Loucy (cell line): ENCODE data around the gene INPP5D.

ENCODE experiments used
- H2AFZ ChIP-seq: fragments of 200-600 bp; sonication (generic); 2 replicates; pipeline ENCODE4 v1.6.0; 2016; ENCODE audit warnings: antibody characterized with exemption, mild to moderate bottlenecking, low read length, moderate library complexity
- H3F3A ChIP-seq: fragments of 200-600 bp; 2 replicates; pipeline ENCODE4 v1.6.0; 2016; ENCODE audit warnings: antibody characterized with exemption, low read depth, mild to moderate bottlenecking
- H3K27me3 ChIP-seq: fragments of 200-600 bp; sonication (generic); 2 replicates; pipeline ENCODE4 v1.6.1; 2014; ENCODE audit warnings: low read length, mild to moderate bottlenecking; ENCODE audit not compliant: insufficient read depth, poor library complexity, severe bottlenecking
- H3K36me3 ChIP-seq: fragments of 200-600 bp; sonication (generic); 2 replicates; pipeline ENCODE4 v1.6.1; 2016; ENCODE audit warnings: low read length; ENCODE audit not compliant: insufficient read depth
- H3K4me1 ChIP-seq: fragments of 200-600 bp; sonication (generic); 2 replicates; pipeline ENCODE4 v1.5.1; 2014; ENCODE audit warnings: low read length, mild to moderate bottlenecking; ENCODE audit not compliant: insufficient read depth, poor library complexity, severe bottlenecking
- H3K4me2 ChIP-seq: fragments of 200-600 bp; sonication (generic); 2 replicates; pipeline ENCODE4 v1.6.0; 2014; ENCODE audit warnings: antibody characterized with exemption, low read length, low read depth, mild to moderate bottlenecking; ENCODE audit not compliant: poor library complexity, severe bottlenecking
- H3K4me3 ChIP-seq: fragments of 200-600 bp; sonication (generic); 2 replicates; pipeline ENCODE4 v1.5.1; 2014; ENCODE audit warnings: low read length, mild to moderate bottlenecking, mixed read lengths; ENCODE audit not compliant: poor library complexity, severe bottlenecking
- H3K79me2 ChIP-seq: fragments of 200-600 bp; sonication (generic); 2 replicates; pipeline ENCODE4 v1.6.1; 2014; ENCODE audit warnings: low read length; ENCODE audit not compliant: insufficient read depth
- H3K9ac ChIP-seq: fragments of 200-600 bp; sonication (generic); 2 replicates; pipeline ENCODE4 v1.6.0; 2014; ENCODE audit warnings: mild to moderate bottlenecking, low read depth, low read length, moderate library complexity; ENCODE audit not compliant: poor library complexity, severe bottlenecking
- H3K9me2 ChIP-seq: fragments of 200-600 bp; sonication (generic); replicated peaks from 2 replicates; pipeline ENCODE4 v1.6.1; 2016; ENCODE audit warnings: low read depth, low read length, mixed read lengths
- H3K9me3 ChIP-seq: fragments of 200-600 bp; sonication (generic); 2 replicates; pipeline ENCODE4 v1.6.1; 2014; ENCODE audit warnings: mild to moderate bottlenecking, antibody characterized with exemption, low read length, low read depth; ENCODE audit not compliant: insufficient read depth
- H4K20me1 ChIP-seq: fragments of 200-600 bp; sonication (generic); 2 replicates; pipeline ENCODE4 v1.6.0; 2014; ENCODE audit warnings: antibody characterized with exemption, low read length, mild to moderate bottlenecking; ENCODE audit not compliant: insufficient read depth, poor library complexity, severe bottlenecking
- EZH2phosphoT487 ChIP-seq: fragments of 200-600 bp; IDR thresholded peaks from 2 replicates; pipeline ENCODE4 v1.6.1; 2018; ENCODE audit warnings: antibody characterized with exemption, mild to moderate bottlenecking, moderate library complexity, borderline replicate concordance
- TF ChIP-seq, protein P1 (sequence below): fragments of 200-600 bp; sonication (generic); conservative IDR thresholded peaks from 2 replicates; pipeline ENCODE4 v1.5.1; 2014; ENCODE audit warnings: mild to moderate bottlenecking, antibody characterized with exemption, low read length

Gene INPP5D

DNA sequence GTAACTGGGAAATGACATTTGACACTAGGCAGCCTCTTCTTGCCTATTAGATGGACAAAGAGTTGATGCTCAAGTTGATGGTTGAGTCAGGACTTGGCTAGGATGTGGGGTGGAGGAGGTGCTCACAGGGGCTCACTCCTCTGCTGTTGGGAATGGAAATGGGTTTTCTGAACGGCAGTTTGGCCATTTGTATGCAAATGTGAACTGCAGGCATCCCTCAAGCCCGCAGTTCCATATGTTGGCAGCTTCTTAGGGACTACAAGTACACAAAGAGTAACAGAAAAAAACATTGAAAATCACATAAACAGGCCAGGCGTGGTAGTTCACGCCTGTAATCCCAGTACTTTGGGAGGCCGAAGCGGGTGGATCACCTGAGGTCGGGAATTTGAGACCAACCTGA is 80.8 kb downstream of the INPP5D start:
- no peak overlapping the region for H3K9ac ChIP-seq
- peaks cover 75% of the 10 kb centered on the region for H3K36me3 ChIP-seq
- no peaks in the 10 kb centered on the region for H3K27me3 ChIP-seq
- no peaks in the 10 kb centered on the region for H3K9me3 ChIP-seq
- H3F3A ChIP-seq, result no peaks in the 10 kb centered on the region
- H2AFZ ChIP-seq, result no peak overlapping the region
- H3K4me1 ChIP-seq, result no peaks in the 10 kb centered on the region
- no peaks in the 10 kb centered on the region for H4K20me1 ChIP-seq
- H3K79me2 ChIP-seq, result no peaks in the 10 kb centered on the region
- H3K9me2 ChIP-seq, result no peaks in the 10 kb centered on the region
- no peak for TF ChIP-seq EZH2phosphoT487
- H3K4me3 ChIP-seq, result no peak overlapping the region
- H3K4me2 ChIP-seq, result no peak overlapping the region

DNA sequence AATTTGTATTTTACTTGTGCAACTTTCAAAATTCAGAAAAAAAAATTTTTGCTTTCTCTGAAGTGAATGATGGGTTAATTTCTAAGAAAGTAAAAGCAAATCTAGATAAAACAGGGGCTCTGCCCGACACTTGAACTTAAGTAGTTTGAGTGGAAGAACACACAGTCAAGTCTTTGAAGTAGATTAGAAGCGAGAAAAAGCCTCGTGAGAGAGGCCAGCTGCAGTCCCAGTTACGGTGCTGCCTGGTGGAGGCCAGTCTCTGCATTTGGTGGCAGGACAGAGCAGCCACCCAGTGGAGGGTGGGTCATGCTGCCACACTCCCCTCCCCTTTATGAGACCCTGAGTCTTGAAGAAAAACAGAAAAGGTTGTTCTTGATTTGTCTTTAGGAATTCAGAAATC is 81.8 kb downstream of the INPP5D start:
- H3K79me2 ChIP-seq, result no peaks in the 10 kb centered on the region
- no peaks in the 10 kb centered on the region for H3F3A ChIP-seq
- H3K9ac ChIP-seq, result no peak overlapping the region
- H3K4me3 ChIP-seq, result no peak overlapping the region
- TF ChIP-seq, protein P1, sequence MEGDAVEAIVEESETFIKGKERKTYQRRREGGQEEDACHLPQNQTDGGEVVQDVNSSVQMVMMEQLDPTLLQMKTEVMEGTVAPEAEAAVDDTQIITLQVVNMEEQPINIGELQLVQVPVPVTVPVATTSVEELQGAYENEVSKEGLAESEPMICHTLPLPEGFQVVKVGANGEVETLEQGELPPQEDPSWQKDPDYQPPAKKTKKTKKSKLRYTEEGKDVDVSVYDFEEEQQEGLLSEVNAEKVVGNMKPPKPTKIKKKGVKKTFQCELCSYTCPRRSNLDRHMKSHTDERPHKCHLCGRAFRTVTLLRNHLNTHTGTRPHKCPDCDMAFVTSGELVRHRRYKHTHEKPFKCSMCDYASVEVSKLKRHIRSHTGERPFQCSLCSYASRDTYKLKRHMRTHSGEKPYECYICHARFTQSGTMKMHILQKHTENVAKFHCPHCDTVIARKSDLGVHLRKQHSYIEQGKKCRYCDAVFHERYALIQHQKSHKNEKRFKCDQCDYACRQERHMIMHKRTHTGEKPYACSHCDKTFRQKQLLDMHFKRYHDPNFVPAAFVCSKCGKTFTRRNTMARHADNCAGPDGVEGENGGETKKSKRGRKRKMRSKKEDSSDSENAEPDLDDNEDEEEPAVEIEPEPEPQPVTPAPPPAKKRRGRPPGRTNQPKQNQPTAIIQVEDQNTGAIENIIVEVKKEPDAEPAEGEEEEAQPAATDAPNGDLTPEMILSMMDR, result no peak
- TF ChIP-seq EZH2phosphoT487, result no peak
- no peaks in the 10 kb centered on the region for H4K20me1 ChIP-seq
- H3K4me1 ChIP-seq, result no peaks in the 10 kb centered on the region
- peaks cover 77% of the 10 kb centered on the region for H3K36me3 ChIP-seq
- H3K4me2 ChIP-seq, result no peak overlapping the region
- H3K9me2 ChIP-seq, result no peaks in the 10 kb centered on the region
- no peaks in the 10 kb centered on the region for H3K27me3 ChIP-seq
- H3K9me3 ChIP-seq, result no peaks in the 10 kb centered on the region
- H2AFZ ChIP-seq, result no peak overlapping the region

DNA sequence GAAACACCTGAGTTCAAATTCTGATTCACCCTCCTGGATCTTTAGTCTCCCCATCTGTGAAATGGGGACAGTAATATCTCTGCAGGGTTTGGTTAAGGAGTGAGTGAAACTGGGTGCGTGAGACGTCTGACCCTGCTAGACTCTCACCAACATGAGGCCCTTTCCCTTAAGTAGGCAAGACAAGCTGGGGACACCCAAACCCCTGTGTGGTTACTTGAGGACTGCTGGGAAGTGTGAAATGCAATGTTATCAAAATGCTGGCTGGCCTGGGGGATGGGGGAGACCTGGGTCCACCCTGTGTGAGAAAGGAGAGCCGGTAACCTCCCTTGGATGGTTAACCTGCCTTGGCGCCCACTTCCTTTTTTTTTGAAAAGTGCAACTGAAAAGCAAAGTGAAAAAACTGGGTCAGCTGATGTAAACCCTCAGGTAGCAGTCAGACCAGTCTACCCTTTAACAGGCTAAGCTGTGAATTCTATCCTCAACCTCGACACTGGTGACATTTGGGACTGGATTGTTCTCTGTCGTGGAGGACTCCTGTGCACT is 82.3 kb downstream of the INPP5D start:
- H3K9me2 ChIP-seq, result no peaks in the 10 kb centered on the region
- no peaks in the 10 kb centered on the region for H3K79me2 ChIP-seq
- no peaks in the 10 kb centered on the region for H3K4me1 ChIP-seq
- no peaks in the 10 kb centered on the region for H3K9me3 ChIP-seq
- H2AFZ ChIP-seq, result no peak overlapping the region
- no peaks in the 10 kb centered on the region for H3K27me3 ChIP-seq
- H3K36me3 ChIP-seq, result peaks cover 80% of the 10 kb centered on the region
- H3K4me3 ChIP-seq, result no peak overlapping the region
- no peak overlapping the region for H3K9ac ChIP-seq
- H3K4me2 ChIP-seq, result no peak overlapping the region
- H4K20me1 ChIP-seq, result no peaks in the 10 kb centered on the region
- no peaks in the 10 kb centered on the region for H3F3A ChIP-seq
- no peak for TF ChIP-seq EZH2phosphoT487
- TF ChIP-seq, protein P1, result no peak

DNA sequence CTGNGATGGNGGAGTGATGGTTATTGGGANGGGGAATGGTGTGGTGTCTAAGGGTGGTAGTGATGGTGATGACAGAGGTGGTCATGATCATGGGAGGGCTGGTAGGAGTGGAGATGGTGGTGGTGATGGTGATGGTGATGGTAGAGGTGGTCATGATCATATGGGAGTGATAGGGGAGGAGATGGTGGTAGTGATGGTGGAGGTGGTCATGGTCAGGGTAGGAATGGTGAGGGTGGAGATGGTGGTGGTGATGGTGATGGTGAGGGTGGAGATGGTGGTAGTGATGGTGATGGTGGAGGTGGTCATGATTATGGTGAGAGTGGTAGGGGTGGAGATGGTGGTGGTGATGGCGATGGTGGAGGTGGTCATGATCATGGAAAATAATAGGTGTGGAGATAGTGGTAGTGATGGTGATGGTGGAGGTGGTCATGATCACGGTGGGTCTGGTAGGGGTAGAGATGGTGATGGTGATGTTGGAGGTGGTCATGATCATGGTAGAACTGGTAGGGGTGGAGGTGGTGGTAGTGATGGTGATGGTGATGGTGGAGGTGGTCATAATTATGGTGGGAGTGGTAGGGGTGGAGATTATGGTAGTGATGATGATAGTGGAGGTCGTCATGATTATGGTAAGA is 83.7 kb downstream of the INPP5D start:
- Histone ChIP-seq H3K4me3 (no peak overlapping the region), H3K79me2 (no peaks in the 10 kb centered on the region), H3K4me2 (no peak overlapping the region), H3K27me3 (no peaks in the 10 kb centered on the region), H2AFZ (no peak overlapping the region), H3F3A (no peaks in the 10 kb centered on the region), H4K20me1 (no peaks in the 10 kb centered on the region), H3K9ac (no peak overlapping the region), H3K4me1 (no peaks in the 10 kb centered on the region), H3K36me3 (peaks cover 94% of the 10 kb centered on the region), H3K9me2 (no peaks in the 10 kb centered on the region), H3K9me3 (no peaks in the 10 kb centered on the region)
- TF ChIP-seq, protein P1, result no peak
- TF ChIP-seq EZH2phosphoT487, result no peak
